GF-D8 (cell line): ENCODE results near the gene DCBLD2.
A peak's percentile ranks its signal among the peaks of the same experiment; 100 is the strongest.

Experiments used
- DNase-seq: peaks from one replicate; lab custom pipeline; 2025; lab: John Stamatoyannopoulos, UW

Gene DCBLD2

GRCh38 chr3:98901392-98902350 lies at the start of gene DCBLD2:
Gene DCBLD2 (minus strand): TSS chr3:98901695. CDS start chr3:98901326, 369 bp downstream.
- peak; percentile 95 for DNase-seq

GRCh38 chr3:98945666-98946065 lies 44.2 kb upstream of the DCBLD2 start:
- no peak for DNase-seq

GRCh38 chr3:98945101-98945524 lies 43.6 kb upstream of the DCBLD2 start:
- no peak for DNase-seq

DNA sequence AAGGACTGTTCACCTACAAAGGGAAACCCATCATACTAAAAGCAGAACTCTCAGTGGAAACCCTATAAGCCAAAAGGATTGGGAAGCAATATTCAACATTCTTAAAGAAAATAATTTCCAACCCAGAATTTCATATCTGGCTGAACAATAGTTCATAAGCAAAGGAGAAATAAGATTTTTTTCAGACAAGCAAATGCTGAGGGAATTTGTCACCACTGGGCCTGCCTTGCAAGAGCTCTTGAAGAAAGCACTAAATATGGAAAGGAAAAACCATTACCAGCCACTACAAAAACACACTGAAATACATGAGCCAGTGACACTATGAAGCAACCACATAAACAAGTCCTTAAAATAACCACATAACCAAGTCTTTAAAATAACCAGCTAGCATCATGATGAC lies 28.9 kb upstream of the DCBLD2 start:
- DNase-seq, result no peak

- no peak for DNase-seq
Measured at GRCh38 chr3:98921957-98922356, 20.5 kb upstream of the DCBLD2 start.

- DNase-seq, result no peak
Measured at GRCh38 chr3:98920166-98920565, 18.7 kb upstream of the DCBLD2 start.

GRCh38 chr3:98918586-98918985 lies 17.1 kb upstream of the DCBLD2 start:
- DNase-seq, result no peak

GRCh38 chr3:98917608-98918007 lies 16.1 kb upstream of the DCBLD2 start:
- no peak for DNase-seq

DNA sequence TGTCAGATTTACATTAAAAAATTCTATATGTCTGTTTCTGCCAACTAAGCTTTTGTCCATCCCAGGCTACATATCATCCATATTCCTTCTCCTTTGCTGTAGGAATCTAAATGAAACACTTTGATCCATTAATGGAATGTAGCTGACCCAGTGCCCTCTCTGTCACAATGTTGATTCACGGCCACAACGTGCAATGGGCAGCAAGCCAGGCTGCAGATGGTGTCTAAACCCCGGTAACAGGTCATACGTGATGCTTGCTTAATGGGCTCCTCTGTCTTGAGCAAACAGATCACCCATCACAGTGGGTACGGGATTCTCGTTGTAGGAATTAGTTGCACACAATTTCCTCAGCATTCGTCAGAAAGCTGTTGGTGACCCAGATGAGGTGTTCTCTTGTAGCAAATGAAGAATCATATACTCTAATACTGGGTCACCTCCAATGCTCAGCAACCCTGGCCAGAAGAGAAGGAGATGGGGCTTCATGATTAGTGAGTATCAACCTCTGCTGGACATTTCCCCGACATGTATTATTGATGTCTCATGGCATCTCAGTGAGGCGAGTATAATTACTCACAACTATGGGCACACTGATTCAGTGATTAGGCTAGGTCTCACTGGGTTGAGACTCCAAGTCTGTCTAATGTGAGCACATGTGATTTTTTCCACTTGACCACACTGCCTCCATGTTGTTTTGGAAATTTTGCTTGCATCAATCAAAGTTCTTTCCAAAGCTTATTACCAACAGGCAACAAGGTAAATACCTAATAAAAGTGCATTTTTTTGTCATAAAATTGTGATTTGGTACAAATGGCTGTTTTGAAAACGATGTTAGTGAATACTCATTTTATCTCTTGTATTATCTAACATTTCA lies 12.9 kb upstream of the DCBLD2 start:
- no peak for DNase-seq

GRCh38 chr3:98912448-98912847 lies 11.0 kb upstream of the DCBLD2 start:
- no peak for DNase-seq

- DNase-seq, result no peak
Measured at GRCh38 chr3:98906230-98906629, 4.7 kb upstream of the DCBLD2 start.

- DNase-seq, result no peak
Measured at GRCh38 chr3:98903705-98904481, 2.4 kb upstream of the DCBLD2 start.

DNA sequence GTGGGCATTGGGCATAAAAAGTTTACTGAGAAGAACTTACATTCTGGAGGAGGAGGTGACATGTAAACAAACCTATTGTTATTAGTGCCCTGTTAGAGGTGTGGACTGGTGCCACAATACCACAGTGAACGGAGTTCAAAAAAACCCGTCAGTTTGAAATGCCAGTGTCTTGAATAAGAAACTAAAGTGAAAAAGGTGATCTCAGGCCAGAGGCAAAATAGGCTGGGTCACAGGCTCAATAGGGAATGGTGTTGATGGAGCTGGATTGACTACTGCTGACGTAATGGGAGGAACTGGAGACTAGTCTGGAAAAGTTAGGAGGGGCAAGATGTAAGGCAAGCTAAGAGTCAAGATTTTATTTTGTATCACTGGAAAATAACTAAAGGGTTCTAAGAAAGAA lies 1.6 kb upstream of the DCBLD2 start:
- DNase-seq, result no peak

- no peak for DNase-seq
Measured at GRCh38 chr3:98902351-98902740, 851 bp upstream of the DCBLD2 start.

DNA sequence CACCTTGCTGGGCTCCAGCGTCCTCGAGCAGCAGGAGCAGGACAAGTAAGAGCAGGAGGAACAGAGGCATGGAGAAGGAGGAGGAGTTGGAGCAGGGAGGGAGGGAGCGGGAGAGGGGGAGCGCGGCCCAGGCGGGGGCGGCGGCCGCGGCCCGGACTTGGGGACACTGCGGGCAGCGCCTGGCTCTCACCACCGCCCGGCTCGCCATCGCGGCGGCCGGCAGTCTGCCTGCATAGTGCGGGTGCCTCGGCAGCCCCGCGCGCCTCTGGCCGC lies 440 bp downstream of the DCBLD2 start:
- DNase-seq, result no peak

- DNase-seq, result no peak
Measured at GRCh38 chr3:98900265-98901118, 1.0 kb downstream of the DCBLD2 start.

DNA sequence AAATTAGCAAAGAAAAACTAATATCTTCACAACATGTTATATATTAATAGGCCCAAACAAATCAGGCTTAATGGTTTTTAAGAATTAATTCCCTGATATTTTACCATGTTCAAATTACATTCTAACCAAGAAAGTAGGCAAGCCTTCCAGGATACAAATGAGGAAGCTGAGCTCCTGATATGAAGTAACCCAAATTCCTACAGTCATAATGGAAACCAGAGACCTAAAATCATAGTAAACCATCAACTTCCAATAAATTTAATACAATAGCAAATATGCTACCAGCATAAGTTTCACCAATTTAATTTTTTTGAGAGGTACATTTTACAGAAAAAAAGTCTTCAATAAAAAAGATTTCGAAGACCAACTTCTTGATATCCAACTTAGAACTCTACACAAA lies 3.8 kb downstream of the DCBLD2 start:
- no peak for DNase-seq

- DNase-seq, result no peak
Measured at GRCh38 chr3:98894791-98895576, 6.5 kb downstream of the DCBLD2 start.

- DNase-seq, result no peak
Measured at GRCh38 chr3:98893740-98894139, 7.8 kb downstream of the DCBLD2 start.

GRCh38 chr3:98892263-98892662 lies 9.2 kb downstream of the DCBLD2 start:
- DNase-seq, result no peak
